HFFc6 (cell line): ENCODE results near the gene DCAF4L1. TPM values are rescaled to one million over a fixed set of nuclear protein-coding genes. Genes with fewer than 3 reads are reported as not detected.

Experiments used
- DNase-seq: peaks from one replicate; pipeline ENCODE4 v3.0.0-alpha.2; 2018
- H3K27ac Mint-ChIP-seq: 2 replicates; pipeline ENCODE4 v1.8.0; 2020; ENCODE audit warnings: mild to moderate bottlenecking, mixed read lengths
- H3K27me3 Mint-ChIP-seq: 2 replicates; pipeline ENCODE4 v1.8.0; 2021; ENCODE audit warnings: mild to moderate bottlenecking, moderate library complexity, mixed read lengths; ENCODE audit not compliant: insufficient read depth
- H3K36me3 Mint-ChIP-seq: 2 replicates; pipeline ENCODE4 v1.8.0; 2021; ENCODE audit warnings: low read depth, mixed read lengths
- H3K4me1 Mint-ChIP-seq: 2 replicates; pipeline ENCODE4 v1.8.0; 2020; ENCODE audit warnings: low read depth, mixed read lengths
- H3K4me3 Mint-ChIP-seq: 2 replicates; pipeline ENCODE4 v1.8.0; 2020; ENCODE audit warnings: mild to moderate bottlenecking, moderate library complexity, mixed read lengths
- H3K9me3 Mint-ChIP-seq: 2 replicates; pipeline ENCODE4 v1.8.0; 2020; ENCODE audit warnings: mild to moderate bottlenecking, mixed read lengths
- CTCF ChIP-seq: fragments of 200-600 bp; sonication (generic); IDR thresholded peaks from 2 replicates; pipeline ENCODE4 v1.5.0; 2021; ENCODE audit warnings: antibody characterized with exemption, mild to moderate bottlenecking
- total RNA-seq, 6 experiments: library from RNA; stranded (reverse); fragmentation: NEBNext Ultra II Directional; extraction: Animal tissue kit (Norgen Biotek cat#: 25700); gene quantifications; 2 replicates in 1 of 6; 3 replicates in 5 of 6; pipeline ENCODE4 v1.2.3, GENCODE V29; 2021

Gene DCAF4L1
- total RNA-seq, 6 experiments from 2014 or later: 0.02 to 0.06 (median 0.05) TPM; not detected in 3

GRCh38 chr4:41985151-41985550, 3.6 kb downstream of the DCAF4L1 start:
- Mint-ChIP-seq H3K27me3 (peaks cover 1% of the 10 kb centered on the region; the same call in 1 of the 2 replicates), H3K4me3 (no peak overlapping the region), H3K27ac (no peak overlapping the region), H3K4me1 (peaks cover 7% of the 10 kb centered on the region), H3K9me3 (no peaks in the 10 kb centered on the region), H3K36me3 (no peaks in the 10 kb centered on the region)
- no peak for DNase-seq
- TF ChIP-seq CTCF: no peak

DNA sequence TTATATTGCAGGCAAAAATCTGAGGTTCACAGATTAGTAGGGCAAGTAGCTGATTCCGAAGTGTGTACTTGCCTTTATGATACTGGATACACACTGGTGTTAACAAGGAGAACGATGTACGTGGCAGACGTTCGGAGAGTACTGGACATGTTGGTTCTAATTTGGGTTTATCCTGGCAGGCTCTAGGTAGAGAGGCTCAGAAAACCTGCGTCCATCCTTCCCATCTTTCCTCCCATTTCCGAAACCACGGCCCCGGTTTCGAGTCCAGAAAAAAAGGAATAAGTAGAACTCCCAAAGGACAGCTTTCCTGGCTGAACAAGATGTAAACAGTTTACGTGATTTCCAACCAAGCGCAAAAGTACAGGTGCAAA, 8.4 kb downstream of the DCAF4L1 start:
- Mint-ChIP-seq H3K4me3 (peak overlapping the region; percentile 100), H3K27ac (peak overlapping the region; percentile 97), H3K27me3 (no peaks in the 10 kb centered on the region; the same call in 1 of the 2 replicates), H3K36me3 (peaks cover 8% of the 10 kb centered on the region; the same call in 1 of the 2 replicates), H3K4me1 (peaks cover 26% of the 10 kb centered on the region), H3K9me3 (no peaks in the 10 kb centered on the region)
- no peak for TF ChIP-seq CTCF
- no peak for DNase-seq

DNA sequence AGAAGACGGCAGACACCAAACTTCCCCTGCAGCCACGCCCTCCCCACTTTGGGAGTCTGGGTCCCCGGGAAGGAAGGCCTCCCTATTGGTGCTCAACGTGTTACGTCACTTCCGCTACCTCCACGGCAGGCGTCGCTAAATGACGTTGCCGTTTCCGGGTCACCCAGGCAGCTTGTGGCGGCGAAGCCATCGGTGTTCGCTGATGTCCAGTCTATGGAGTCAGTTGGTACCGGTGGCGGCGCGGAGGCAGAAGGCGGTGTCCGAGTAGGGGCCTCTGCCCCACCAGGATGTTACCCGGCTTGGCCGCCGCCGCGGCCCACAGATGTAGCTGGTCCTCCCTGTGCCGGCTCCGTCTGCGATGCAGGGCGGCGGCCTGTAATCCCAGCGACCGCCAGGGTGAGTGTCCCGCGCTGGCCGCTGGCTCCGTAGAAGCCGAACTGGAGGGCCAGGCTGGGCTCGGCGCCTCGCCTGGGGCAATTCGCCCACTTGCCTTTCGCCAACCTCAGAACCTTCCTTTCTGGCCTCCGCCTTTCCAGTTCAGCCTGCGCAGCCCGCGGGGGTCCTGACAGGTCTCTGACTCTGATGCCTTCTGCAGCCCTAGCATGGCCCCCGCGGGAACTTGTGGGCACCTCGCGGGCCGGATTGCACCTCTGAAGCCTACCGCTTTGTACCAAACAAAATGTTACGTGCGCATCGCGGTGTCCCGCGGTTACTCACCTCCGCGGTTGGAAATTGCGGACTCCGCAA, 9.0 kb downstream of the DCAF4L1 start, which contains the start of gene SLC30A9:
SLC30A9 (plus strand) TSS at position 166 of the 747 bp plus-strand sequence; CDS start at position 288, 122 bp downstream.
- peak; percentile 91 for DNase-seq
- Mint-ChIP-seq H3K4me1 (peaks cover 26% of the 10 kb centered on the region), H3K4me3 (peak within 1 kb of the TSS; percentile 100), H3K27me3 (no peaks in the 10 kb centered on the region; the same call in 1 of the 2 replicates), H3K9me3 (no peaks in the 10 kb centered on the region), H3K27ac (peak within 1 kb of the TSS; percentile 97), H3K36me3 (peaks cover 8% of the 10 kb centered on the region; the same call in 1 of the 2 replicates)
- peak; percentile 66 for TF ChIP-seq CTCF

GRCh38 chr4:41991916-41992767, 10.6 kb downstream of the DCAF4L1 start:
- no peak overlapping the region; the same call in 1 of the 2 replicates for H3K27ac Mint-ChIP-seq
- TF ChIP-seq CTCF: no peak
- peaks cover 26% of the 10 kb centered on the region for H3K4me1 Mint-ChIP-seq
- peaks cover 8% of the 10 kb centered on the region; the same call in 1 of the 2 replicates for H3K36me3 Mint-ChIP-seq
- DNase-seq: no peak
- peak overlapping the region; percentile 100 for H3K4me3 Mint-ChIP-seq
- H3K27me3 Mint-ChIP-seq: no peaks in the 10 kb centered on the region; the same call in 1 of the 2 replicates
- H3K9me3 Mint-ChIP-seq: no peaks in the 10 kb centered on the region

GRCh38 chr4:41992967-41993857, 11.7 kb downstream of the DCAF4L1 start:
- no peak overlapping the region for H3K27ac Mint-ChIP-seq
- H3K4me1 Mint-ChIP-seq: peaks cover 33% of the 10 kb centered on the region
- H3K9me3 Mint-ChIP-seq: no peaks in the 10 kb centered on the region
- peaks cover 8% of the 10 kb centered on the region; the same call in 1 of the 2 replicates for H3K36me3 Mint-ChIP-seq
- H3K27me3 Mint-ChIP-seq: no peaks in the 10 kb centered on the region; the same call in 1 of the 2 replicates
- TF ChIP-seq CTCF: no peak
- DNase-seq: no peak
- peak overlapping the region; percentile 100; the same call in 1 of the 2 replicates for H3K4me3 Mint-ChIP-seq
